HepG2 (cell line): Measurements from ENCODE around the gene FETUB. TPM values are rescaled to one million over a fixed set of nuclear protein-coding genes. Genes with fewer than 3 reads are reported as not detected.

Experiments
- AGO2 ChIP-seq: fragments of 200-400 bp; formaldehyde crosslinking; optimal IDR thresholded peaks from 2 replicates; pipeline ENCODE3; 2017; ENCODE audit warnings: mild to moderate bottlenecking, low read depth, low read length, moderate library complexity
- ATF3 ChIP-seq: sonication (generic); formaldehyde crosslinking; IDR thresholded peaks from 2 replicates; pipeline ENCODE4 v1.4.0; 2020; ENCODE audit warnings: missing genetic modification reagents
- CC2D1A ChIP-seq: sonication (generic); formaldehyde crosslinking; IDR thresholded peaks from 2 replicates; pipeline ENCODE4 v1.8.1; 2023; ENCODE audit warnings: mild to moderate bottlenecking, missing genetic modification reagents
- CCAR2 ChIP-seq: fragments of 200-400 bp; formaldehyde crosslinking; optimal IDR thresholded peaks from 2 replicates; pipeline ENCODE3; 2018; ENCODE audit warnings: low read depth, mild to moderate bottlenecking, low read length, moderate library complexity
- CSRNP1 ChIP-seq: sonication (generic); formaldehyde crosslinking; IDR thresholded peaks from 2 replicates; pipeline ENCODE4 v1.8.1; 2023; ENCODE audit warnings: mild to moderate bottlenecking, missing genetic modification reagents
- DDIT3 ChIP-seq: sonication (generic); formaldehyde crosslinking; IDR thresholded peaks from 2 replicates; pipeline ENCODE4 v1.4.0; 2020; ENCODE audit warnings: mild to moderate bottlenecking, missing genetic modification reagents
- ELF1 ChIP-seq: sonication (generic); formaldehyde crosslinking; IDR thresholded peaks from 2 replicates; pipeline ENCODE4 v1.4.0; 2020; ENCODE audit warnings: missing genetic modification reagents
- HNF4A ChIP-seq: sonication (generic); formaldehyde crosslinking; IDR thresholded peaks from 2 replicates; pipeline ENCODE4 v1.4.0; 2020; ENCODE audit warnings: missing genetic modification reagents
- IKZF5 ChIP-seq: IDR thresholded peaks from 2 replicates; pipeline ENCODE4 v1.6.1; 2018; ENCODE audit warnings: missing genetic modification reagents, mild to moderate bottlenecking, missing compliant biosample characterization
- KDM4B ChIP-seq: sonication (generic); formaldehyde crosslinking; IDR thresholded peaks from 2 replicates; pipeline ENCODE4 v1.4.0; 2020; ENCODE audit warnings: missing genetic modification reagents
- MIER2 ChIP-seq: IDR thresholded peaks from 2 replicates; pipeline ENCODE4 v1.6.1; 2016; ENCODE audit warnings: missing biosample characterization, missing genetic modification reagents
- NCOR1 ChIP-seq: fragments of 200-600 bp; sonication (generic); IDR thresholded peaks from 2 replicates; pipeline ENCODE4 v1.7.0; 2017; ENCODE audit warnings: antibody characterized with exemption, low read length, borderline replicate concordance
- NR2F1 ChIP-seq, 2 experiments: fragments of 450-650 bp in 1 of 2; formaldehyde crosslinking in 1 of 2; IDR thresholded peaks; 2 replicates each; pipeline versions ENCODE4 v1.5.0 to v1.6.1; 2016 to 2020; ENCODE audit warnings: mild to moderate bottlenecking in 1 of 2, missing compliant biosample characterization in 1 of 2, missing genetic modification reagents in 1 of 2, moderate library complexity in 1 of 2
- PCBP1 ChIP-seq: fragments of 200-400 bp; formaldehyde crosslinking; IDR thresholded peaks from 2 replicates; pipeline ENCODE4 v1.6.1; 2017; ENCODE audit warnings: mild to moderate bottlenecking, low read depth, low read length, borderline replicate concordance
- PPARG ChIP-seq: conservative IDR thresholded peaks from 2 replicates; pipeline ENCODE4 v1.6.1; 2016; ENCODE audit warnings: missing biosample characterization, missing genetic modification reagents
- REXO4 ChIP-seq: sonication (generic); formaldehyde crosslinking; IDR thresholded peaks from 2 replicates; pipeline ENCODE4 v1.8.0; 2022; ENCODE audit warnings: missing genetic modification reagents, mild to moderate bottlenecking, borderline replicate concordance
- RFXAP ChIP-seq: sonication (generic); formaldehyde crosslinking; IDR thresholded peaks from 2 replicates; pipeline ENCODE4 v1.4.0; 2020; ENCODE audit warnings: missing genetic modification reagents, borderline replicate concordance
- SP140L ChIP-seq: sonication (generic); formaldehyde crosslinking; IDR thresholded peaks from 2 replicates; pipeline ENCODE4 v1.4.0; 2020; ENCODE audit warnings: missing genetic modification reagents, borderline replicate concordance
- THAP11 ChIP-seq: IDR thresholded peaks from 2 replicates; pipeline ENCODE4 v1.6.1; 2016; ENCODE audit warnings: missing biosample characterization, missing genetic modification reagents
- USF2 ChIP-seq, 2 experiments: sonication (generic) in 1 of 2; formaldehyde crosslinking in 1 of 2; IDR thresholded peaks; 2 replicates each; pipeline versions ENCODE4 v1.5.1 to v1.6.1; 2011 to 2020; ENCODE audit warnings: borderline replicate concordance in 1 of 2, low read depth in 1 of 2, low read length in 1 of 2, mild to moderate bottlenecking in 1 of 2, missing genetic modification reagents in 1 of 2, moderate library complexity in 1 of 2
- ZBTB21 ChIP-seq: sonication (generic); formaldehyde crosslinking; IDR thresholded peaks from 2 replicates; pipeline ENCODE4 v1.4.0; 2020; ENCODE audit warnings: missing genetic modification reagents
- ZNF460 ChIP-seq: sonication (generic); formaldehyde crosslinking; IDR thresholded peaks from 2 replicates; pipeline ENCODE4 v1.5.1; 2020; ENCODE audit warnings: missing genetic modification reagents, mild to moderate bottlenecking, borderline replicate concordance
- ZNF616 ChIP-seq: sonication (generic); formaldehyde crosslinking; IDR thresholded peaks from 2 replicates; pipeline ENCODE4 v1.5.0; 2020; ENCODE audit warnings: low read depth, mild to moderate bottlenecking, missing genetic modification reagents
- ZNF713 ChIP-seq: sonication (generic); formaldehyde crosslinking; IDR thresholded peaks from 2 replicates; pipeline ENCODE4 v1.4.0; 2020; ENCODE audit warnings: mild to moderate bottlenecking, missing genetic modification reagents
- polyA plus RNA-seq, 8 experiments: library from polyadenylated mRNA; depleted of rRNA in 3 of 8; stranded (reverse) in 7 of 8; unstranded in 1 of 8; fragments of >200 nt; fragmentation: Illumina TruSeq in 4 of 8; extraction: Trizol in 4 of 8; gene quantifications; 2 replicates each; pipeline versions ENCODE4 v1.2.1 to v1.2.3, GENCODE V29; 2011 to 2016; ENCODE audit warnings: low read depth in 4 of 8, missing spikeins in 1 of 8, mixed read lengths in 1 of 8; ENCODE audit not compliant: insufficient read depth in 1 of 8
- total RNA-seq, 5 experiments: library from RNA; depleted of rRNA; stranded (reverse); fragments of >200 nt; fragmentation: Illumina TruSeq; extraction: Trizol; gene quantifications; 2 replicates each; pipeline ENCODE4 v1.2.3, GENCODE V29; 2016; ENCODE audit warnings: low read depth in 1 of 5

The FETUB gene
- total and polyA plus RNA-seq, 2 of the 13 experiments (the other 11 are each of a cell fraction or from before 2014, with no cell fraction given), result 2.1 to 4.4 TPM

GRCh38 chr3:186630950-186631641, 9.1 kb upstream of the FETUB start (continued):
- TF ChIP-seq IKZF5, result peak; percentile 84
- TF ChIP-seq HNF4A (CRISPR knock-in tag), result peak; percentile 97
- peak in 1 of 2 experiments; percentile 43; a peak in 2 of 4 replicates for TF ChIP-seq NR2F1 (CRISPR knock-in tag; IDR thresholded peaks at IDR 0.05)
- no peak for TF ChIP-seq USF2 (IDR thresholded peaks at IDR 0.05; ENCODE audit: low read depth, low read length)
- peak; percentile 36; the same call in 1 of the 2 replicates for TF ChIP-seq USF2 (CRISPR knock-in tag; IDR thresholded peaks at IDR 0.05; ENCODE audit: borderline replicate concordance)
- no peak for TF ChIP-seq ZNF460 (CRISPR knock-in tag)
- no peak for TF ChIP-seq ZNF713 (CRISPR knock-in tag)
- TF ChIP-seq THAP11 (CRISPR knock-in tag), result peak; percentile 47; the same call in 1 of the 2 replicates
- TF ChIP-seq ZBTB21 (CRISPR knock-in tag), result 0 out of 2 replicates have a peak, but pooled peaks have one; percentile 20
- TF ChIP-seq PPARG (CRISPR knock-in tag), result 0 out of 2 replicates have a peak, but pooled peaks have one; percentile 46
- TF ChIP-seq CC2D1A, result no peak
- TF ChIP-seq ATF3 (CRISPR knock-in tag), result 0 out of 2 replicates have a peak, but pooled peaks have one; percentile 54
- no peak for TF ChIP-seq DDIT3
- TF ChIP-seq NCOR1, result peak; percentile 88
- peak; percentile 48; the same call in 1 of the 2 replicates for TF ChIP-seq RFXAP
- TF ChIP-seq SP140L (CRISPR knock-in tag), result peak; percentile 51; the same call in 1 of the 2 replicates
- no peak for TF ChIP-seq ZNF616
- no peak for TF ChIP-seq AGO2
- no peak for TF ChIP-seq PCBP1
- 0 out of 2 replicates have a peak, but pooled peaks have one; percentile 69 for TF ChIP-seq KDM4B (CRISPR knock-in tag)
- TF ChIP-seq CSRNP1, result no peak
- TF ChIP-seq ELF1, result no peak
- no peak for TF ChIP-seq MIER2
- no peak for TF ChIP-seq REXO4
- no peak for TF ChIP-seq CCAR2
